Heart left ventricle (tissue), 16 donors: ENCODE results near the gene SFT2D1. TPM values are rescaled to one million over a fixed set of nuclear protein-coding genes. Genes with fewer than 3 reads are reported as not detected.
"Not testable (repeated sequence)": the region's sequence is repeated elsewhere in the genome, so short reads cannot be mapped to it uniquely, and the experiment has no call there.

Source experiments
- ATAC-seq, 4 donors: fragments of 200-7000 bp; cut with Tn5 transposase; one replicate each; pipeline ENCODE4 v1.9.1; 2020 to 2022; ENCODE audit warnings: moderate library complexity in 4 of 4, mild to moderate bottlenecking in 3 of 4, moderate number of reproducible peaks in 1 of 4
- DNase-seq, 5 donors: peaks; one replicate each; pipeline ENCODE4 v3.0.0-alpha.2; 2020
- H3K27ac ChIP-seq, 12 donors: fragments of 200-600 bp; sonication (generic) in 4 of 12; one replicate each; pipeline versions ENCODE4 v1.5.0 to v1.8.0; 2016 to 2022; ENCODE audit warnings: mild to moderate bottlenecking in 2 of 12
- H3K27me3 ChIP-seq, 9 donors: fragments of 200-600 bp; sonication (generic) in 2 of 9; one replicate each; pipeline versions ENCODE4 v1.5.1 to v1.8.0; 2016 to 2022; ENCODE audit warnings: mild to moderate bottlenecking in 3 of 9
- H3K36me3 ChIP-seq, 9 donors: fragments of 200-600 bp; sonication (generic) in 2 of 9; one replicate each; pipeline versions ENCODE4 v1.5.0 to v1.8.0; 2018 to 2022; ENCODE audit warnings: mild to moderate bottlenecking in 2 of 9
- H3K4me1 ChIP-seq, 12 donors: fragments of 200-600 bp; sonication (generic) in 4 of 12; one replicate each; pipeline versions ENCODE4 v1.5.0 to v1.8.0; 2016 to 2022; ENCODE audit warnings: mild to moderate bottlenecking in 3 of 12
- H3K4me3 ChIP-seq, 12 donors: fragments of 200-600 bp; sonication (generic) in 4 of 12; one replicate each; pipeline versions ENCODE4 v1.5.0 to v1.8.0; 2017 to 2022; ENCODE audit warnings: mild to moderate bottlenecking in 9 of 12, moderate library complexity in 4 of 12
- H3K9me3 ChIP-seq, 12 donors: fragments of 200-600 bp; sonication (generic) in 4 of 12; one replicate each; pipeline versions ENCODE4 v1.5.0 to v1.8.0; 2016 to 2022; ENCODE audit warnings: mild to moderate bottlenecking in 1 of 12
- POLR2A ChIP-seq, 2 donors: fragments of 450-650 bp; IDR thresholded peaks; one replicate each; pipeline ENCODE4 v1.6.1; 2017; ENCODE audit warnings: antibody characterized with exemption in 2 of 2, mild to moderate bottlenecking in 2 of 2, moderate library complexity in 2 of 2
- WGBS, 4 donors: extraction: QIAGEN DNeasy Blood & Tissue Kit in 2 of 4; methylation state at CpG; one replicate each; pipeline versions ENCODE4 v1.1.5 to v1.1.7; 2013 to 2018; 5-methylcytosine and 5-hydroxymethylcytosine counted together
- intact Hi-C, 10 donors: fragments of 100-400 bp; cut with DNase I; formaldehyde crosslinking; loops; one replicate each; pipeline versions ENCODE4 v1.11.1 to v1.14.2; 2022
- polyA plus RNA-seq, 2 donors: library from polyadenylated mRNA; stranded (reverse); fragments of 200-250 nt; gene quantifications; one replicate each; pipeline ENCODE4 v1.2.3, GENCODE V29; 2013
- total RNA-seq, 9 donors: library from RNA; depleted of rRNA in 2 of 9; stranded (reverse); fragments of >200 nt in 2 of 9; fragmentation: NEBNext Ultra II Directional in 3 of 9; extraction: Animal tissue kit (Norgen Biotek cat#: 25700) in 3 of 9; gene quantifications; one replicate each; pipeline versions ENCODE4 v1.1.0 to v1.2.4, GENCODE V29; 2016 to 2023
- TF ChIP-seq, protein P1 (sequence below), 12 donors: fragments of 200-600 bp; sonication (generic) in 4 of 12; IDR thresholded peaks; one replicate each; pipeline versions ENCODE4 v1.5.0 to v1.8.0; 2018 to 2022; ENCODE audit warnings: antibody characterized with exemption in 12 of 12, mild to moderate bottlenecking in 5 of 12
- donor health status: ischemic (EF 13 %, LVEDD 7.1; RV severe dilation, severe dysfunction).
- donor health status: healthy with polysubstance abuse.
- donor health status: DM: no; HTN: yes; CAD: no.
- donor health status: DM: no; HTN: no; CAD: no.
- donor health status: ischemic (EF 25% LVEDD 6.9; RV normal size, moderate dysfunction).
- donor health status: ischemic (EF 25% LVEDD 5.7; RV mildly dilated, moderate dysfunction).
- donor health status: healthy.
- donor health status: DM: yes; HTN: yes; CAD: no.
- donor health status: ischemic (EF 35%, LVEDD 5.7; RV mildly dilated, moderate dysfunction).
- donor health status: nonischemic (EF 11% LVEDD 7.7; RV severe dilation, severe dysfunction).
- donor health status: DM: yes; HTN: yes; CAD: no.
- donor health status: PGD.
- donor health status: ischemic (EF 29% LVEDD 5.4; RV normal size, mild dysfunction).
- donor health status: nonischemic (EF 23%, LVEDD 6.1; RV moderate dilation, normal function).

Gene SFT2D1
- total and polyA plus RNA-seq, 11 donors = 16.8 to 41.5 (median 22.2) TPM

DNA sequence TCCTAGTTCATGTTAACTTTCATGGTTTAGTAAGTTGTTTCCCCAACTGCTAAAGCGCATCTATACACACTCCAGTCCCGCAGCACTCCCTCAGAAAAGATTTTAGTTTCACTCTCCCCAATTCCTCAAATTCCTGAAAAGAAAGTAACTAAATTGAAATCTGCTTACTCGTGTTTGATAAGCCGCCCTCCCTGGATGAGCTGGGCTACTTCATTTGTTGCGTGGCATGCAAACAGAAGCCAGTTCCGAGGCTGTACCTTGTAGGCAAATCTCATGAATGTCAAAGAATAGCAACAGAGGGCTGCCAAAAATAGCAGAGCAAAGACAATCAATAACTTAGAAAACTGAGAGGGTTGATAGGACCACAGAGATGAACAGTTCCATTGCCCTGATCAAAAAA, 23.5 kb upstream of the SFT2D1 start:
- no peak for DNase-seq
- Histone ChIP-seq H3K27me3 (no peaks in the 10 kb centered on the region), H3K27ac (peak overlapping the region; percentile 37 to 93 (median 76)), H3K4me3 (no peak overlapping the region), H3K9me3 (no peaks in the 10 kb centered on the region), H3K36me3 (peaks cover 0 to 75% (median 39%) of the 10 kb centered on the region in 9 donors), H3K4me1 (peaks cover 3 to 78% (median 48%) of the 10 kb centered on the region in 12 donors)
- intact Hi-C loops = loop anchor here in 3 of 10 donors (2.0 kb wide), 2 partner anchors 17 to 23 kb away; partner anchors contain the start of genes MPC1 (in 2 of the 3) and SFT2D1 (in 1 of the 3)
- TF ChIP-seq POLR2A (IDR thresholded peaks at IDR 0.05) = no peak
- TF ChIP-seq, protein P1, sequence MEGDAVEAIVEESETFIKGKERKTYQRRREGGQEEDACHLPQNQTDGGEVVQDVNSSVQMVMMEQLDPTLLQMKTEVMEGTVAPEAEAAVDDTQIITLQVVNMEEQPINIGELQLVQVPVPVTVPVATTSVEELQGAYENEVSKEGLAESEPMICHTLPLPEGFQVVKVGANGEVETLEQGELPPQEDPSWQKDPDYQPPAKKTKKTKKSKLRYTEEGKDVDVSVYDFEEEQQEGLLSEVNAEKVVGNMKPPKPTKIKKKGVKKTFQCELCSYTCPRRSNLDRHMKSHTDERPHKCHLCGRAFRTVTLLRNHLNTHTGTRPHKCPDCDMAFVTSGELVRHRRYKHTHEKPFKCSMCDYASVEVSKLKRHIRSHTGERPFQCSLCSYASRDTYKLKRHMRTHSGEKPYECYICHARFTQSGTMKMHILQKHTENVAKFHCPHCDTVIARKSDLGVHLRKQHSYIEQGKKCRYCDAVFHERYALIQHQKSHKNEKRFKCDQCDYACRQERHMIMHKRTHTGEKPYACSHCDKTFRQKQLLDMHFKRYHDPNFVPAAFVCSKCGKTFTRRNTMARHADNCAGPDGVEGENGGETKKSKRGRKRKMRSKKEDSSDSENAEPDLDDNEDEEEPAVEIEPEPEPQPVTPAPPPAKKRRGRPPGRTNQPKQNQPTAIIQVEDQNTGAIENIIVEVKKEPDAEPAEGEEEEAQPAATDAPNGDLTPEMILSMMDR (IDR thresholded peaks at IDR 0.05) = no peak
- 58 to 66% (median 63%) methylated on average over 6 of the region's 6 CpGs for WGBS, 4 donors
- ATAC-seq = no peak

DNA sequence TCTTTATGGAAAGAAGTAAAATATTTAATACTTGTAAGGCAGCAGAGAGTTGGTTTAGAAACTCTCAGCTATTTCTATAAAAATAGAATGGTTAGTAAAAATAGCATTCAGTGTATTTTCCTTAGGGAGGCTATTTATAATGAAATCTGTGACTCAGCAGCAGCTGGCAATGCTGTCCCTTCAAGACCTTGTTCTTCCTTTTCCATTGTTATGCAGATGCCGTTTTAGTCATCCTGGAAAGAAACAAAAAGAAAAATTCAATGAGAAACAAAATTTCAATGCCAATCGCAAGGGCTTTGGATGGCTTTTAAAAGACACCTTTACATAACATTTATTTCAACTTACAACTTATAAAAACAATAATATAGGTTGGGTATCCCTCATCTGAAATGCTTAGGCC, 22.9 kb upstream of the SFT2D1 start:
- Histone ChIP-seq H3K27me3 (no peaks in the 10 kb centered on the region), H3K36me3 (peaks cover 0 to 72% (median 39%) of the 10 kb centered on the region in 9 donors), H3K4me1 (peaks cover 3 to 79% (median 53%) of the 10 kb centered on the region in 12 donors), H3K27ac (peak overlapping the region; percentile 56 to 93 (median 79)), H3K4me3 (peak overlapping the region in 4 of 12 donors; percentile 4 to 27 (median 14)), H3K9me3 (no peaks in the 10 kb centered on the region)
- intact Hi-C loops = loop anchor here in 2 of 10 donors (2.0 kb wide), 2 partner anchors 18 to 22 kb away; partner anchors contain the start of genes MPC1 (in 1 of the 2) and SFT2D1 (in 1 of the 2)
- TF ChIP-seq, protein P1 (IDR thresholded peaks at IDR 0.05) = no peak
- no peak for TF ChIP-seq POLR2A (IDR thresholded peaks at IDR 0.05)
- 20 to 33% (median 25%) methylated on average over 2 of the region's 2 CpGs for WGBS, 4 donors
- peak in 2 of 5 donors; percentile 39 to 46 for DNase-seq
- peak; percentile 41 to 74 (median 66) for ATAC-seq

DNA sequence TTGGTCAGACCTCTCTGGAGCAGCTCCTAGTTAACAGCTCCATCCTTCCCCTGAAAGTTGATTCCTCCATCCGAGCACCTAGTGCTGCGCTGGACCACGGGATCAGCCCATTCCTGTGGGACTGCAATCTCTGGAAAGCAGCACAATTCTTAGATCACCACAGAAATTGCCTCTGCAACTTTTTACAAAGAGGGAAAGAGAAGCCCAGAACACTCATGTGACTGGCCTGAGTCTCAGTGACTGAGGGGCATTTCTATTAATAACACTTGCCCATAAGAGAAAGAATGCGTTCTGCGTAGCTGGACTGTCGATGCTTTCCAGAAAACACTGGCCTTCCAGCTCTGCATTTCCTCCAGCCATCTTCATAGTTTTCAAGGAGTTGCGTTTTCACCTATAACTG, 22.1 kb upstream of the SFT2D1 start:
- peak overlapping the region; percentile 56 to 93 (median 79) for H3K27ac ChIP-seq
- peaks cover 0 to 66% (median 39%) of the 10 kb centered on the region in 9 donors for H3K36me3 ChIP-seq
- peak in 2 of 5 donors; percentile 25 to 49 for DNase-seq
- 23 to 34% (median 25%) methylated on average over 7 of the region's 7 CpGs for WGBS, 4 donors
- peak overlapping the region in 3 of 12 donors; percentile 10 to 27 (median 18) for H3K4me3 ChIP-seq
- ATAC-seq = peak; percentile 78 to 88 (median 82)
- H3K27me3 ChIP-seq = no peaks in the 10 kb centered on the region
- no peaks in the 10 kb centered on the region for H3K9me3 ChIP-seq
- peaks cover 3 to 76% (median 49%) of the 10 kb centered on the region in 12 donors for H3K4me1 ChIP-seq
- TF ChIP-seq, protein P1 (IDR thresholded peaks at IDR 0.05) = no peak
- intact Hi-C loops = loop anchor here in 2 of 10 donors (2.0 kb wide), 2 partner anchors 18 to 22 kb away; partner anchors contain the start of genes MPC1 (in 1 of the 2) and SFT2D1 (in 1 of the 2)

DNA sequence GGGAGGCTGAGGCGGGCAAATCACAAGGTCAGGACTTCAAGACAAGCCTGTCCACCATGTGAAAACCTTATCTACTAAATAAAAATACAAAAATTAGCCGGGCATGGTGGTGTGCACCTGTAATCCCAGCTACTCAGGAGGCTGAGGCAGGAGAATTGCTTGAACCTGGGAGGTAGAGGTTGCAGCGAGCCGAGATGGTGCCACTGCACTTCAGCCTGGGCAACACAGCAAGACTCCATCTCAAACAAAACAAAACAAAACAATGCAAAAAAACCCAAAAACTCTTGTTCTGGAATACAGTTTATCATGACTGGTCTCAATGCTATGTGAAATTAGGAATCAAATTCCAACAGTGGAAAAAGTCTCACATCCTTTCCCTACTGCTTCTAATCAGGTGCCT, 20.1 kb upstream of the SFT2D1 start:
- H3K9me3 ChIP-seq, DNase-seq, H3K27me3 ChIP-seq, H3K4me3 ChIP-seq, intact Hi-C loops, ATAC-seq: not testable (repeated sequence)
- 92 to 97% (median 95%) methylated on average over 4 of the region's 4 CpGs for WGBS, 4 donors
- Histone ChIP-seq H3K36me3 (peaks cover 0 to 47% (median 33%) of the 10 kb centered on the region in 9 donors), H3K4me1 (peaks cover 3 to 65% (median 43%) of the 10 kb centered on the region in 12 donors), H3K27ac (peak overlapping the region in 7 of 12 donors; percentile 74 to 93 (median 88))
